AG09319 (cell line): ENCODE results near the gene NCKAP5.

Experiments used
- DNase-seq: peaks from one replicate; pipeline ENCODE4 v3.0.0-alpha.2; 2010; ENCODE audit warnings: low read depth; ENCODE audit errors: extremely low read depth
- TF ChIP-seq, protein P1 (sequence below): IDR thresholded peaks from 2 replicates; pipeline ENCODE4 v1.5.1; 2011; ENCODE audit warnings: low read depth, mild to moderate bottlenecking, inconsistent platforms, low read length, moderate library complexity

The NCKAP5 gene

DNA sequence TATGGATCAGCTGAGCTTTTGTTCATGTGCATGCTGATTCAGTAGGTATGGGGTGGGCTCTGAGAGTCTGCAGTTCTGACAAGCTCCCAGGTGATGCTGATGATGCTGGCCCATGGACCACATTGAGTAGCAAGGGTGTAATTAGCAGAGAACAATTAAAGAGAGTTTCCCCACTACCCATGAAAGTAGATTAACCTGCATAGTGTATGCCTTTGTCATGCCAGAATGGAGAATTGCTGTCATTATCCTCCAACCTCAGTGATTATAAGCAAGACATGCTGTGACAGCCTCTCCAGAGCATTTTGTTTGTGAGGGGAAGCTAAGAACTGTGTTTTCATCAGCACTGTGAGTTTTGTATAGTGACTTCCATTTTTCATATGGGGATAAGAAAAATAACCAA lies 838.7 kb downstream of the NCKAP5 start:
- TF ChIP-seq, protein P1, sequence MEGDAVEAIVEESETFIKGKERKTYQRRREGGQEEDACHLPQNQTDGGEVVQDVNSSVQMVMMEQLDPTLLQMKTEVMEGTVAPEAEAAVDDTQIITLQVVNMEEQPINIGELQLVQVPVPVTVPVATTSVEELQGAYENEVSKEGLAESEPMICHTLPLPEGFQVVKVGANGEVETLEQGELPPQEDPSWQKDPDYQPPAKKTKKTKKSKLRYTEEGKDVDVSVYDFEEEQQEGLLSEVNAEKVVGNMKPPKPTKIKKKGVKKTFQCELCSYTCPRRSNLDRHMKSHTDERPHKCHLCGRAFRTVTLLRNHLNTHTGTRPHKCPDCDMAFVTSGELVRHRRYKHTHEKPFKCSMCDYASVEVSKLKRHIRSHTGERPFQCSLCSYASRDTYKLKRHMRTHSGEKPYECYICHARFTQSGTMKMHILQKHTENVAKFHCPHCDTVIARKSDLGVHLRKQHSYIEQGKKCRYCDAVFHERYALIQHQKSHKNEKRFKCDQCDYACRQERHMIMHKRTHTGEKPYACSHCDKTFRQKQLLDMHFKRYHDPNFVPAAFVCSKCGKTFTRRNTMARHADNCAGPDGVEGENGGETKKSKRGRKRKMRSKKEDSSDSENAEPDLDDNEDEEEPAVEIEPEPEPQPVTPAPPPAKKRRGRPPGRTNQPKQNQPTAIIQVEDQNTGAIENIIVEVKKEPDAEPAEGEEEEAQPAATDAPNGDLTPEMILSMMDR = no peak
- no peak for DNase-seq

DNA sequence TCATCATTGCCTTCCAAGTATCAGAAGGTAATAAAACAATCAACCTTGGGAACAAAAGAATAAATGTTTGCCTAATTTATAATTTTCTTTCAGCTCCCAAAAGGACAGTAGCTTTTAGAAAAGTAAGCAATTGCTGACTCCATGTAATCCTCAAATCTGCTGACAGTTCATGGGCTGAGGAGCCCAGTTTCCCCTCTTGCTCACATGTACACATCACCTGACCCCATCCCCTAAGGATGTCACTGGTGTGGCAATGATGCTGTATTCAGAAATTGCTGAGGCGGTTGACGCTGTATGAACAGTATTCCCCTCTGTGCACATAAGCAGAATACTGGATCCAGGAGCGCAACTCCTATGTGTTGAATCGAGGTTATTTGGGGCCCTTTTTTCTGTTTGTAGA lies 842.1 kb downstream of the NCKAP5 start:
- DNase-seq = no peak

DNA sequence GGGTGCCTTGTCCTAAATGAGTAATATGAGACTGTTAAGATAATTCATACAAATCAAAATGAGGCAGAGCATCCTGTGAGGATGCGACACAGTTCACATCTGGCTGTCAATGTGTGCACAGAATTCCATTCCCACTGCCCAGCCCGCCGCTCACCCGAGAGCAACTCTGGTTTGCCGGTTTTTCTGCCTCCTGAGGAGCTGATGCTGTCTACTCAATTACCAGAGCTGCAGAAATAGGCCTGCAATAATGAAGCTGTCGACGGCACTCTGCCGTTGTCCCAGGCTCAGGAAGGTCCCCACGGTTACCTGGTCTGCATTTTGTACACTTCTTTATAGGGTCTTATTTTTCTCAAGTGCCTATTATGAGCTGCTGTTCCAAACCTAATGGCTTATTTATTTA lies 842.5 kb downstream of the NCKAP5 start:
- no peak for DNase-seq
- TF ChIP-seq, protein P1 = no peak

More for the DNA sequence above, 842.1 kb downstream of the NCKAP5 start:
- TF ChIP-seq, protein P1 = no peak

DNA sequence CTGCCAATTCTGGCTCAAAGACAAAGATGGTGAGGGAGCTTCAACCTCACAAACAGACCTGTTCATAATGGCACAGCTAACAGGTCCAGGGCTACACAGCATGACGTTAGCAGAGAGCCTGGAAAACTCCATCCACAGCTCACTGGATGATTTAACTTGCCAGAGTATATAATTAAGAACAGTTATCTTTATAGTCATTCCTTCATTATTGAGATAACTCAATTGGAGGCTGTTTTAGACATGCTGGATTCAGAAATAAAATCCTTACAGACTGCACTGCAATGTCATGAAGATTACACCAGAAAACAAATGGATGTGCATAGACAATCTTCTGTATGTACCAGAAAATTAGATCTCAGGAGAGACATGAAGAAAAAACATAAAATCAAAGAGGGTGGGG lies 843.1 kb downstream of the NCKAP5 start:
- TF ChIP-seq, protein P1 = no peak
- DNase-seq = no peak

DNA sequence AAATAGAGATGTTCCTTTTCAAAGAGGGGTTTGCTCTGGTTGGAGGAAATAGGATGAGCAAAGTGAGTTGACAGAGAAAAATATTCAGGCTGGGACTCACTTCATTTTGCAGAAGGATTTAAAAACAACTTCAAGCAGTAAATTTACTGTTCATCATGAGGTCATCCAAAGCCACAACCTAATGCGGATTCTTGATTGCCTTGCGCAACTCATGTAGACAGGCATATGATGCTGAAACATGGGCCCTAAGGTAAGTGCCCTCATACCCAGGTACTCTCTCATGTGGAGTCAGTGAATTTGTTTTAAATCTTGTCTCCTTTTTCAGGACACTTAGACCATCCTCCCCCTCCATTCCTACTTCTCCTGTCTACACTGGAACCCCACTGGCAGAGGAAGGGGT lies 846.3 kb downstream of the NCKAP5 start:
- DNase-seq = no peak
- TF ChIP-seq, protein P1 = no peak

DNA sequence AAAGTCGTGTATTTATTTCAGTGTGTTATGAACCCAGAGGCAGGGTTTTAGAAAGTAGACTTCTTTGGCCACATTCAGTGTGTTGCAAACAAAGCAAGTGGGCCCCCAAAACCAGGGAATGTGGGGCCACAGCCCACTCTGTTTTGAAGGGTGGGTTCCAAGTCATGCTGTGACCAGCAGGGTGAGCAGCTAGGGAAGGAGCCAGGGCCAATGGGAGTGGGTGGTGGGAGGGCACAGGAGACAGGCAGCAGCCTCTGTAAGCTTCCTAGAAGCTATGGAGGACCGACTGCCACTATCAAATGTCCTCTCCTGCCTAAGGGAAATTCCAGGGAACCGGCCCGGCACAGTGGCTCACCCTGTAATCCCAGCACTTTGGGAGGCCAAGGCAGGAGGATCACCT lies 847.9 kb downstream of the NCKAP5 start:
- TF ChIP-seq, protein P1 = no peak

DNA sequence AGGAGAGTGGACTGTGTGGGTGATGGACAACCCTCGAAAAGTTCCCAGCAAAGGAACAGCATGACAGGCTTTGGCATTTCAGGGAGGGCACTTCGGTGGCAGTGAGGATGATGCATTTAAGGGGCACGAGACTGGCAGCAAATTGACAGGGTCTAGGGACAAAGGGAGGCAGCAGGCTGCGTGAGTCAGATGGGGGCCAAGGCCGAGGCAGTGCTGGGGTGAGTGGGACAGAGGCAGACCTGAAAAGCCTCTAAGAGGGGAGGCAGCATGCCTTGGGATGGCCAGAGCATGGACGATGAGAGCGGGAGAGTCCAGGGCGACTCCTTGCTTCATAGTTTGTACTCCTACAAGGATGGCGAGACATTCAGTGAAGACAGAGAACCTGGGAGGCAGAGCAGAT lies 848.8 kb downstream of the NCKAP5 start:
- no peak for DNase-seq
- TF ChIP-seq, protein P1 = no peak

More for the DNA sequence above, 847.9 kb downstream of the NCKAP5 start:
- DNase-seq = no peak

DNA sequence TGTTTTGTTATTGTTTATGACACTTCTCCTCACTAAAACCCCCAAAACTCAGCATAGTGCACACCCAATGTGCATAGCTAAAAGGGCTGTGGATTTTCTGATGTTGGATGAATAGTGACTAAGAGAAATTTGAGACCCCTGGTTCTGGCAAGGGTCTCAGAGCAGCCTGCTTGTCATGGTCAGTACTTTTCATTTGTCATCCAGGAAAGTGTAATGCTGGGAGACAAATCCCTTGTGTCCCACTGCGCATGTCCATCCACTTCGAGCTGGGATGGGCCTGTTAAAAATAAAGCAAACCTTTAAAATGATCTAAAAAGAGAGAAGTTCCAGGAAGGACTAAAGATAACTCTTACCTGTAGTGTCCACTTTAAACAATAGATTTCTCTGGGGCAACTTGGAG lies 851.3 kb downstream of the NCKAP5 start:
- TF ChIP-seq, protein P1 = no peak

More for the DNA sequence above, 851.3 kb downstream of the NCKAP5 start:
- DNase-seq = no peak
